ENCODE measurements around the gene SIAE. TPM values are rescaled to one million over a fixed set of nuclear protein-coding genes. Genes with fewer than 3 reads are reported as not detected.

The SIAE gene
- total RNA-seq, 1 experiment from 2014 or later = 8.4 TPM

- Mint-ChIP-seq H3K36me3 (ENCODE audit: insufficient read depth, unreplicated experiment) (no peaks in the 10 kb centered on the region), H3K4me1 (ENCODE audit: low read depth, unreplicated experiment) (peaks cover 7% of the 10 kb centered on the region), H3K4me3 (ENCODE audit: low read depth, unreplicated experiment) (peak overlapping the region; percentile 44), H3K27me3 (ENCODE audit: unreplicated experiment) (no peaks in the 10 kb centered on the region), H3K9me3 (ENCODE audit: low read depth, unreplicated experiment) (no peaks in the 10 kb centered on the region), H3K27ac (ENCODE audit: unreplicated experiment) (no peak overlapping the region)
- TF ChIP-seq, protein P1, sequence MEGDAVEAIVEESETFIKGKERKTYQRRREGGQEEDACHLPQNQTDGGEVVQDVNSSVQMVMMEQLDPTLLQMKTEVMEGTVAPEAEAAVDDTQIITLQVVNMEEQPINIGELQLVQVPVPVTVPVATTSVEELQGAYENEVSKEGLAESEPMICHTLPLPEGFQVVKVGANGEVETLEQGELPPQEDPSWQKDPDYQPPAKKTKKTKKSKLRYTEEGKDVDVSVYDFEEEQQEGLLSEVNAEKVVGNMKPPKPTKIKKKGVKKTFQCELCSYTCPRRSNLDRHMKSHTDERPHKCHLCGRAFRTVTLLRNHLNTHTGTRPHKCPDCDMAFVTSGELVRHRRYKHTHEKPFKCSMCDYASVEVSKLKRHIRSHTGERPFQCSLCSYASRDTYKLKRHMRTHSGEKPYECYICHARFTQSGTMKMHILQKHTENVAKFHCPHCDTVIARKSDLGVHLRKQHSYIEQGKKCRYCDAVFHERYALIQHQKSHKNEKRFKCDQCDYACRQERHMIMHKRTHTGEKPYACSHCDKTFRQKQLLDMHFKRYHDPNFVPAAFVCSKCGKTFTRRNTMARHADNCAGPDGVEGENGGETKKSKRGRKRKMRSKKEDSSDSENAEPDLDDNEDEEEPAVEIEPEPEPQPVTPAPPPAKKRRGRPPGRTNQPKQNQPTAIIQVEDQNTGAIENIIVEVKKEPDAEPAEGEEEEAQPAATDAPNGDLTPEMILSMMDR (IDR thresholded peaks at IDR 0.05; ENCODE audit: unreplicated experiment) = peak; percentile 55
- CTCF ChIA-PET = interaction anchor here (0.7 kb wide), 1 partner anchor 96 kb away, joined by 4 read pairs; no protein-coding TSS in a partner anchor
- intact Hi-C loops (cut with micrococcal nuclease; ENCODE audit: unreplicated experiment) = loop anchor here (1.0 to 2.0 kb wide), 2 partner anchors 193 to 222 kb away; no protein-coding TSS in a partner anchor
- peak; percentile 37 for DNase-seq
- no TSS peak for BruUV-seq (replicated peaks)
Observed at GRCh38 chr11:124644426-124645280, 28.9 kb downstream of the SIAE start.

DNA sequence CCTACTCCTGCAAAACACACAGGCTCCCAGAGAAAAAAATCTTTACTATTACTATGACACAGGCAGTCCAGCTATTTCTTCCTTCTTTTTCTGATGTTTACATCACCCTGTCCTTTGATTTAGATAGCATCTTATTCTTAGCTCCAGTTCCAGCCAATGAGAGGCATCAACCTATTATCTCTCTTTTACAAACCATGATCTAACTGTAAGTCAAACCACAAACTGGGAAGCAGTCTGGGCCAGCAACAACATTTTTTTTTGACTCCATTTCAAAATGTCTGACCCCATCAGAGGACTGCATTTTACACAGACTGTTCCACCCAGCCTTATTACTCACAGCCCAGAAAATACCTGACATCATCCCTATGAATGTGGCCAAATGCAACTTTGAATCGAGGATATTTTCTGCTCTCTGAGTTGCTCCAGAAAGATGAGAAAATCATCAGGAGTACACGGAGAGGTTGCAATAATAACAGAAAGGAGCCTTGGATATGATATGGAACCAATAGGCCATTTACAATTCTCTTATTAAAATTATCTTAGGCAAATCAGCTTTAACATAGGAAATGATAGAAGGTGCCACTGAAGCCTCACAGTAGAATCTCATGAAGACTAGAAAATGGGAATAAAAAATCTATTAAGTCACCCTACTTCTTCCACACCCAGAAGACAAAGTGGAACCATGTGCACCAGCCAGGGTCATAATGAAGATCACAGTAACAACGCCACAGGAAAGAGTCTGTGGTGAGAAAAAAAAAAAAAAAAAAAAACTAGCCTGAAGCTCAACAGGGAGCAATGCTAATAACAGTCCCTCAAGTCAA lies 29.7 kb downstream of the SIAE start:
- H3K36me3 Mint-ChIP-seq (ENCODE audit: insufficient read depth, unreplicated experiment) = no peaks in the 10 kb centered on the region
- no TSS peak for BruUV-seq (replicated peaks)
- intact Hi-C loops (cut with micrococcal nuclease; ENCODE audit: unreplicated experiment) = loop anchor here (1.0 to 2.0 kb wide), 2 partner anchors 193 to 223 kb away; no protein-coding TSS in a partner anchor
- DNase-seq = no peak
- H3K4me1 Mint-ChIP-seq (ENCODE audit: low read depth, unreplicated experiment) = peaks cover 7% of the 10 kb centered on the region
- H3K27ac Mint-ChIP-seq (ENCODE audit: unreplicated experiment) = no peak overlapping the region
- TF ChIP-seq, protein P1 (IDR thresholded peaks at IDR 0.05; ENCODE audit: unreplicated experiment) = no peak
- peak overlapping the region; percentile 44 for H3K4me3 Mint-ChIP-seq (ENCODE audit: low read depth, unreplicated experiment)
- no peaks in the 10 kb centered on the region for H3K27me3 Mint-ChIP-seq (ENCODE audit: unreplicated experiment)
- H3K9me3 Mint-ChIP-seq (ENCODE audit: low read depth, unreplicated experiment) = no peaks in the 10 kb centered on the region
- CTCF ChIA-PET = interaction anchor here (0.6 to 0.7 kb wide), 2 partner anchors 97 to 209 kb away, joined by 4 read pairs; no protein-coding TSS in a partner anchor

- H3K4me3 Mint-ChIP-seq (ENCODE audit: low read depth, unreplicated experiment) = no peak overlapping the region
- H3K27ac Mint-ChIP-seq (ENCODE audit: unreplicated experiment) = no peak overlapping the region
- no peaks in the 10 kb centered on the region for H3K27me3 Mint-ChIP-seq (ENCODE audit: unreplicated experiment)
- H3K9me3 Mint-ChIP-seq (ENCODE audit: low read depth, unreplicated experiment) = no peaks in the 10 kb centered on the region
- TF ChIP-seq, protein P1 (IDR thresholded peaks at IDR 0.05; ENCODE audit: unreplicated experiment) = no peak
- intact Hi-C loops (cut with micrococcal nuclease; ENCODE audit: unreplicated experiment) = no loop called here
- no TSS peak for BruUV-seq (replicated peaks)
- no peak for DNase-seq
- CTCF ChIA-PET = no interaction called here
- H3K4me1 Mint-ChIP-seq (ENCODE audit: low read depth, unreplicated experiment) = peaks cover 7% of the 10 kb centered on the region
- no peaks in the 10 kb centered on the region for H3K36me3 Mint-ChIP-seq (ENCODE audit: insufficient read depth, unreplicated experiment)
Observed at GRCh38 chr11:124643042-124643604, 30.4 kb downstream of the SIAE start.

DNA sequence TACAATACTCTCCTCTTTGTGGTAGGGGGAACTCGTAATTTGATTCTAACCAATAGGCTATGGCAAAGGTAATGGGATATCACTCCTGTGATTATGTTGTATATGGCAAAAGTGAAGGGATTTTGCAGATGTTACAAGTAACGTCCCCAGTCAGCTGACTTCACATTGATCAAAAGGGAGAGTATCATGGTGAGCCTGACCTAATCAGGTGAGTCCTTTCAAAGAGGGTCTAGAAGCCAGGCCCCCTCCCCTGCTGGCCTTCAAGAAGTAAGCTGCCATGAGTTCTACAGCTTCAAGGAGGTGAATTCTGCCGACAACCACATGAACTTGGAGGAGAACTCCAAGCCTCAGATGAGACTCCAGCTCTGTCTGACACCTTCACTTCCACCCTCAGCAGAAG lies 30.9 kb downstream of the SIAE start:
- Mint-ChIP-seq H3K27ac (ENCODE audit: unreplicated experiment) (no peak overlapping the region), H3K4me3 (ENCODE audit: low read depth, unreplicated experiment) (no peak overlapping the region), H3K4me1 (ENCODE audit: low read depth, unreplicated experiment) (peaks cover 7% of the 10 kb centered on the region), H3K9me3 (ENCODE audit: low read depth, unreplicated experiment) (no peaks in the 10 kb centered on the region), H3K36me3 (ENCODE audit: insufficient read depth, unreplicated experiment) (no peaks in the 10 kb centered on the region), H3K27me3 (ENCODE audit: unreplicated experiment) (no peaks in the 10 kb centered on the region)
- CTCF ChIA-PET = no interaction called here
- no TSS peak for BruUV-seq (replicated peaks)
- TF ChIP-seq, protein P1 (IDR thresholded peaks at IDR 0.05; ENCODE audit: unreplicated experiment) = no peak
- intact Hi-C loops (cut with micrococcal nuclease; ENCODE audit: unreplicated experiment) = no loop called here
- no peak for DNase-seq
